BJ (cell line): ENCODE results near the gene SIRT5. TPM values are rescaled to one million over a fixed set of nuclear protein-coding genes. Genes with fewer than 3 reads are reported as not detected.

Experiments used
- CTCF ChIA-PET: fragments of 350-600 bp; formaldehyde crosslinking; extraction: SDS; loops from one replicate; lab custom pipeline; 2021; ENCODE audit warnings: antibody characterized with exemption, inconsistent platforms; lab: Yijun Ruan, JAX
- POLR2A ChIA-PET: fragments of 300-600 bp; sonication (Branson Sonifier 250); formaldehyde crosslinking; extraction: SDS; loops from one replicate; lab custom pipeline; 2021; ENCODE audit warnings: antibody characterized with exemption; lab: Charles Lee
- DNase-seq: peaks from one replicate; pipeline ENCODE4 v3.0.0-alpha.2; 2011; ENCODE audit warnings: low read depth
- H3K27me3 ChIP-seq: 2 replicates; pipeline ENCODE4 v1.6.0; 2011; ENCODE audit warnings: low read length; ENCODE audit not compliant: control insufficient read depth, insufficient read depth
- H3K36me3 ChIP-seq: 2 replicates; pipeline ENCODE4 v1.5.1; 2011; ENCODE audit warnings: low read length; ENCODE audit not compliant: control insufficient read depth, insufficient read depth
- H3K4me3 ChIP-seq: 2 replicates; pipeline ENCODE4 v1.5.1; 2011; ENCODE audit warnings: low read depth, mild to moderate bottlenecking, control low read depth, low read length
- CTCF ChIP-seq: IDR thresholded peaks from 2 replicates; pipeline ENCODE4 v1.5.1; 2011; ENCODE audit warnings: low read depth, mild to moderate bottlenecking, control low read depth, inconsistent platforms, low read length, moderate library complexity; ENCODE audit not compliant: insufficient read depth
- polyA plus RNA-seq: library from polyadenylated mRNA; depleted of rRNA; stranded (reverse); fragments of >200 nt; gene quantifications from 2 replicates; pipeline ENCODE4 v1.2.3, GENCODE V29; 2011; rRNA removed

Gene SIRT5
- polyA plus RNA-seq, 1 experiment, result 4.6 TPM

GRCh38 chr6:13660893-13661292 is 86.5 kb downstream of the SIRT5 start:
- Histone ChIP-seq H3K36me3 (no peaks in the 10 kb centered on the region), H3K4me3 (no peak overlapping the region), H3K27me3 (no peaks in the 10 kb centered on the region)
- DNase-seq, result no peak
- ChIA-PET POLR2A (interaction anchor here (0.6 kb wide), 1 partner anchor 11 kb away, joined by 5 read pairs; no protein-coding TSS in a partner anchor), CTCF (no interaction called here)
- TF ChIP-seq CTCF, result no peak

GRCh38 chr6:13661647-13662046 is 87.2 kb downstream of the SIRT5 start:
- H3K4me3 ChIP-seq, result no peak overlapping the region
- CTCF ChIA-PET, result no interaction called here
- no peaks in the 10 kb centered on the region for H3K27me3 ChIP-seq
- POLR2A ChIA-PET, result interaction anchor here (0.6 kb wide), 1 partner anchor 10 kb away, joined by 5 read pairs; no protein-coding TSS in a partner anchor
- no peak for TF ChIP-seq CTCF
- H3K36me3 ChIP-seq, result no peaks in the 10 kb centered on the region
- no peak for DNase-seq

GRCh38 chr6:13662651-13663334 is 88.4 kb downstream of the SIRT5 start:
- H3K4me3 ChIP-seq, result no peak overlapping the region
- H3K36me3 ChIP-seq, result no peaks in the 10 kb centered on the region
- no peak for DNase-seq
- no peak for TF ChIP-seq CTCF
- POLR2A ChIA-PET, result no interaction called here
- H3K27me3 ChIP-seq, result no peaks in the 10 kb centered on the region
- CTCF ChIA-PET, result no interaction called here

- Histone ChIP-seq H3K27me3 (no peaks in the 10 kb centered on the region), H3K36me3 (no peaks in the 10 kb centered on the region), H3K4me3 (no peak overlapping the region)
- CTCF ChIA-PET, result no interaction called here
- POLR2A ChIA-PET, result no interaction called here
- no peak for TF ChIP-seq CTCF
- DNase-seq, result no peak
Measured at GRCh38 chr6:13663986-13664385, 89.6 kb downstream of the SIRT5 start.

Other genes starting within 250 kb of the SIRT5 start
- 18.6 and 20.2 TPM in 2 replicates for gene TBC1D7, start 246.1 kb upstream of the SIRT5 start, polyA plus RNA-seq
- 0.76 and 0.89 TPM in 2 replicates for gene GFOD1, start 87.0 kb upstream of the SIRT5 start, polyA plus RNA-seq
- gene NOL7, start 40.7 kb downstream of the SIRT5 start, polyA plus RNA-seq, result 20.1 and 34.0 TPM in 2 replicates
- 14.4 and 23.4 TPM in 2 replicates for gene RANBP9, start 137.2 kb downstream of the SIRT5 start, polyA plus RNA-seq
- 6.2 and 9.4 TPM in 2 replicates for gene MCUR1, start 240.0 kb downstream of the SIRT5 start, polyA plus RNA-seq